ENCODE measurements around the gene COBL.

The COBL gene

GRCh38 chr7:51230324-51230625, 86.3 kb downstream of the COBL start:
- H3K4me3 ChIP-seq (ENCODE audit: control insufficient read depth in 1 of 7, extremely low read depth in 1 of 7, insufficient read depth in 4 of 7, low read depth in 2 of 7, low read length in 6 of 7) = no peak overlapping the region
- POLR2A ChIA-PET = no interaction called here
- no peaks in the 10 kb centered on the region for H3K36me3 ChIP-seq (ENCODE audit: control insufficient read depth in 4 of 4, insufficient read depth in 4 of 4, low read length in 3 of 4)
- H3K27me3 ChIP-seq (replicated peaks in 2 of 5; ENCODE audit: control insufficient read depth in 4 of 5, insufficient read depth in 5 of 5, low read length in 4 of 5) = peaks cover 0 to 8% (median 1%) of the 10 kb centered on the region in 5 experiments
- H3K27ac ChIP-seq (ENCODE audit: insufficient read depth in 1 of 2, low read depth in 1 of 2, low read length in 2 of 2, poor library complexity in 1 of 2, severe bottlenecking in 2 of 2) = no peak overlapping the region
- CTCF ChIA-PET = no interaction called here
- H3K4me1 ChIP-seq (ENCODE audit: control extremely low read depth in 1 of 4, control insufficient read depth in 4 of 4, insufficient read depth in 4 of 4, low read length in 3 of 4) = peaks cover 0 to 2% (median 0%) of the 10 kb centered on the region in 4 experiments
- no peak for DNase-seq
- no peaks in the 10 kb centered on the region for H3K9me3 ChIP-seq (ENCODE audit: control extremely low read depth in 1 of 5, control insufficient read depth in 4 of 5, insufficient read depth in 2 of 5, low read depth in 1 of 5, low read length in 4 of 5)
- WGBS (ENCODE audit: insufficient coverage) = 79% methylated on average over 2 of the region's 2 CpGs

- Histone ChIP-seq H3K27ac (ENCODE audit: insufficient read depth in 1 of 2, low read depth in 1 of 2, low read length in 2 of 2, poor library complexity in 1 of 2, severe bottlenecking in 2 of 2) (no peak overlapping the region), H3K9me3 (ENCODE audit: control extremely low read depth in 1 of 5, control insufficient read depth in 4 of 5, insufficient read depth in 2 of 5, low read depth in 1 of 5, low read length in 4 of 5) (no peaks in the 10 kb centered on the region), H3K27me3 (replicated peaks in 2 of 5; ENCODE audit: control insufficient read depth in 4 of 5, insufficient read depth in 5 of 5, low read length in 4 of 5) (peaks cover 0 to 8% (median 1%) of the 10 kb centered on the region in 5 experiments), H3K4me3 (ENCODE audit: control insufficient read depth in 1 of 7, extremely low read depth in 1 of 7, insufficient read depth in 4 of 7, low read depth in 2 of 7, low read length in 6 of 7) (no peak overlapping the region), H3K36me3 (ENCODE audit: control insufficient read depth in 4 of 4, insufficient read depth in 4 of 4, low read length in 3 of 4) (no peaks in the 10 kb centered on the region), H3K4me1 (ENCODE audit: control extremely low read depth in 1 of 4, control insufficient read depth in 4 of 4, insufficient read depth in 4 of 4, low read length in 3 of 4) (peaks cover 0 to 2% (median 0%) of the 10 kb centered on the region in 4 experiments)
- POLR2A ChIA-PET = no interaction called here
- CTCF ChIA-PET = interaction anchor here (1.0 kb wide), 1 partner anchor 62 kb away, joined by 3 read pairs; no protein-coding TSS in a partner anchor
- no peak for DNase-seq
- WGBS (ENCODE audit: insufficient coverage) = 95% methylated on average over 5 of the region's 11 CpGs
Observed at GRCh38 chr7:51229620-51230323, 86.8 kb downstream of the COBL start.

- Histone ChIP-seq H3K36me3 (ENCODE audit: control insufficient read depth in 4 of 4, insufficient read depth in 4 of 4, low read length in 3 of 4) (no peaks in the 10 kb centered on the region), H3K4me3 (ENCODE audit: control insufficient read depth in 1 of 7, extremely low read depth in 1 of 7, insufficient read depth in 4 of 7, low read depth in 2 of 7, low read length in 6 of 7) (no peak overlapping the region), H3K9me3 (ENCODE audit: control extremely low read depth in 1 of 5, control insufficient read depth in 4 of 5, insufficient read depth in 2 of 5, low read depth in 1 of 5, low read length in 4 of 5) (no peaks in the 10 kb centered on the region), H3K27ac (ENCODE audit: insufficient read depth in 1 of 2, low read depth in 1 of 2, low read length in 2 of 2, poor library complexity in 1 of 2, severe bottlenecking in 2 of 2) (no peak overlapping the region), H3K27me3 (replicated peaks in 2 of 5; ENCODE audit: control insufficient read depth in 4 of 5, insufficient read depth in 5 of 5, low read length in 4 of 5) (peaks cover 0 to 8% (median 1%) of the 10 kb centered on the region in 5 experiments), H3K4me1 (ENCODE audit: control extremely low read depth in 1 of 4, control insufficient read depth in 4 of 4, insufficient read depth in 4 of 4, low read length in 3 of 4) (peaks cover 0 to 2% (median 0%) of the 10 kb centered on the region in 4 experiments)
- 74% methylated on average over 18 of the region's 18 CpGs for WGBS (ENCODE audit: insufficient coverage)
- ChIA-PET CTCF (interaction anchor here (1.0 kb wide), 1 partner anchor 61 kb away, joined by 3 read pairs; no protein-coding TSS in a partner anchor), POLR2A (no interaction called here)
- DNase-seq = no peak
Observed at GRCh38 chr7:51229106-51229537, 87.5 kb downstream of the COBL start.

DNA sequence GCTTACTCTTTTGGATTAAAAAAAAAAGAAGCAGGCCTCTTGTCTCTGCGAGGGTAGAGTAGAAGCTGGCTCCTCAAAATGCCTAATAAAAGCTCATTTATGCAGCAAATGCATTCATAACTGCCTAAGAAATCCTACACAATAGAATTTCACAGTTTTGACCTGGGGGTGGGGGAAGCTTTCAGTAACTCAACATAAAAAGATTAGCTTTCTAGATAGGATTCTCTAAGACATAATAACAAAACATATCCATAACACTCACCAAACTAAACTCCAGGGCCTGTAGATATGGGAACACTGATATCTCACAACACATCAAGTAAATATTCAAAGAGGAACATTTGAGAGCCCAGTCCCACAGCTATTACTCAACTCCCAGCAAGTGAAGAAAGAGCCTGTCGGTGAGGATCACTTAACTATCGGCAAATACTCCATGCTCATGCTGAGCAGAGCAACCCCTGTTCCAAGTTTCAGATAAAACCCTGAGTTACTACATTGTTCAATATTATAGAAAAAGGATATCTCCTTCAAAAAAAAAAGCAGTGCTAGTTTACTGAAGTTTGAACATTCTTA, 88.1 kb downstream of the COBL start:
- Histone ChIP-seq H3K36me3 (ENCODE audit: control insufficient read depth in 4 of 4, insufficient read depth in 4 of 4, low read length in 3 of 4) (no peaks in the 10 kb centered on the region), H3K27ac (ENCODE audit: insufficient read depth in 1 of 2, low read depth in 1 of 2, low read length in 2 of 2, poor library complexity in 1 of 2, severe bottlenecking in 2 of 2) (no peak overlapping the region), H3K4me1 (ENCODE audit: control extremely low read depth in 1 of 4, control insufficient read depth in 4 of 4, insufficient read depth in 4 of 4, low read length in 3 of 4) (peaks cover 0 to 2% (median 0%) of the 10 kb centered on the region in 4 experiments), H3K27me3 (replicated peaks in 2 of 5; ENCODE audit: control insufficient read depth in 4 of 5, insufficient read depth in 5 of 5, low read length in 4 of 5) (peaks cover 0 to 8% (median 1%) of the 10 kb centered on the region in 5 experiments), H3K4me3 (ENCODE audit: control insufficient read depth in 1 of 7, extremely low read depth in 1 of 7, insufficient read depth in 4 of 7, low read depth in 2 of 7, low read length in 6 of 7) (no peak overlapping the region), H3K9me3 (ENCODE audit: control extremely low read depth in 1 of 5, control insufficient read depth in 4 of 5, insufficient read depth in 2 of 5, low read depth in 1 of 5, low read length in 4 of 5) (no peaks in the 10 kb centered on the region)
- ChIA-PET POLR2A (no interaction called here), CTCF (interaction anchor here (0.6 to 1.0 kb wide), 2 partner anchors 43 to 61 kb away, joined by 3 read pairs; no protein-coding TSS in a partner anchor)
- no peak for DNase-seq
- WGBS (ENCODE audit: insufficient coverage) = 50% methylated on average over 1 of the region's 3 CpGs

- ChIA-PET CTCF (no interaction called here), POLR2A (no interaction called here)
- WGBS (ENCODE audit: insufficient coverage) = 85% methylated on average over 2 of the region's 6 CpGs
- Histone ChIP-seq H3K9me3 (ENCODE audit: control extremely low read depth in 1 of 5, control insufficient read depth in 4 of 5, insufficient read depth in 2 of 5, low read depth in 1 of 5, low read length in 4 of 5) (no peaks in the 10 kb centered on the region), H3K27me3 (replicated peaks in 2 of 5; ENCODE audit: control insufficient read depth in 4 of 5, insufficient read depth in 5 of 5, low read length in 4 of 5) (peaks cover 0 to 8% (median 1%) of the 10 kb centered on the region in 5 experiments), H3K4me1 (ENCODE audit: control extremely low read depth in 1 of 4, control insufficient read depth in 4 of 4, insufficient read depth in 4 of 4, low read length in 3 of 4) (peaks cover 0 to 2% (median 0%) of the 10 kb centered on the region in 4 experiments), H3K4me3 (ENCODE audit: control insufficient read depth in 1 of 7, extremely low read depth in 1 of 7, insufficient read depth in 4 of 7, low read depth in 2 of 7, low read length in 6 of 7) (no peak overlapping the region), H3K27ac (ENCODE audit: insufficient read depth in 1 of 2, low read depth in 1 of 2, low read length in 2 of 2, poor library complexity in 1 of 2, severe bottlenecking in 2 of 2) (no peak overlapping the region), H3K36me3 (ENCODE audit: control insufficient read depth in 4 of 4, insufficient read depth in 4 of 4, low read length in 3 of 4) (no peaks in the 10 kb centered on the region)
- no peak for DNase-seq
Observed at GRCh38 chr7:51227861-51228260, 88.7 kb downstream of the COBL start.

GRCh38 chr7:51226916-51227535, 89.6 kb downstream of the COBL start:
- WGBS (ENCODE audit: insufficient coverage) = 96% methylated on average over 10 of the region's 10 CpGs
- POLR2A ChIA-PET = no interaction called here
- DNase-seq = no peak
- CTCF ChIA-PET = no interaction called here
- H3K27ac ChIP-seq (ENCODE audit: insufficient read depth in 1 of 2, low read depth in 1 of 2, low read length in 2 of 2, poor library complexity in 1 of 2, severe bottlenecking in 2 of 2) = no peak overlapping the region
- H3K36me3 ChIP-seq (ENCODE audit: control insufficient read depth in 4 of 4, insufficient read depth in 4 of 4, low read length in 3 of 4) = no peaks in the 10 kb centered on the region
- no peak overlapping the region for H3K4me3 ChIP-seq (ENCODE audit: control insufficient read depth in 1 of 7, extremely low read depth in 1 of 7, insufficient read depth in 4 of 7, low read depth in 2 of 7, low read length in 6 of 7)
- no peaks in the 10 kb centered on the region for H3K9me3 ChIP-seq (ENCODE audit: control extremely low read depth in 1 of 5, control insufficient read depth in 4 of 5, insufficient read depth in 2 of 5, low read depth in 1 of 5, low read length in 4 of 5)
- peaks cover 0 to 8% (median 1%) of the 10 kb centered on the region in 5 experiments for H3K27me3 ChIP-seq (replicated peaks in 2 of 5; ENCODE audit: control insufficient read depth in 4 of 5, insufficient read depth in 5 of 5, low read length in 4 of 5)
- H3K4me1 ChIP-seq (ENCODE audit: control extremely low read depth in 1 of 4, control insufficient read depth in 4 of 4, insufficient read depth in 4 of 4, low read length in 3 of 4) = peaks cover 0 to 2% (median 0%) of the 10 kb centered on the region in 4 experiments

Measured in common myeloid progenitor, CD34-positive (primary cell).